ENCODE results near the gene ZACN. TPM values are rescaled to one million over a fixed set of nuclear protein-coding genes. Genes with fewer than 3 reads are reported as not detected.

ZACN gene
- polyA plus RNA-seq, 3 donors, result 0.09 TPM; not detected in 2

DNA sequence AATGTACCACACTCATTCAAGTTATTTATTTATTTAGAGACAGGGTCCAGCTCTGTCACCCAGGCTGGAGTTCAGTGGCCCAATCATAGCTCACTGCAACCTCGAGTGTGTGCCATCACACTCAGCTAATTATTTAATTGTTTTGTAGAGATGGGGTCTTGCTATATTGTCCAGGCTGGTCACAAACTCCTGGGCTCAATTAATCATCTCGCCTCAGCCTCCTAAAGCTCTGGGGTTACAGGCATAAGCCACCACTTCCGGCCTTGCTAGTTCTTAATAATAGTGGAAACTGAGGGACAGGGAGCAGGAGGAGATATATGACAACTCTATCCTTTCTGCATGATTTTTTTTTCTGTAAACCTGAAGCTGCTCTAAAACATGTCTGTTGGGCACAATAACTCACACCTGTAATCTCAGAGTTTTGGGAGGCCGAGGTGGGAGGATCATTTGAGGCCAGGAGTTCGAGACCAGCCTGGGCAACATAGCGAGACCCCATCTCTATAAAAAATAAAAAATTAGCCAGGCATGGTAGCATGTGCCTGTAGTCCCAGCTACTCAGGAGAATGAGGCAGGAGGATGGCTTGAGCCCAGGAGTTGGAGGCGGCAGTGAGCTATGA is 36.3 kb downstream of the ZACN start:
- intact Hi-C loops (cut with micrococcal nuclease), result no loop called here
- H3K27me3 ChIP-seq (ENCODE audit: control insufficient read depth in 2 of 2, insufficient read depth in 2 of 2, low read length in 2 of 2), result peaks cover 0 to 2% of the 10 kb centered on the region in 2 donors
- WGBS (ENCODE audit: insufficient coverage), result 100% methylated on average over 1 of the region's 7 CpGs
- H3K4me3 ChIP-seq (replicated peaks in 1 of 3; ENCODE audit: low read depth in 2 of 3, low read length in 3 of 3), result no peak overlapping the region
- H3K9ac ChIP-seq (ENCODE audit: insufficient read depth, low read length, poor library complexity, severe bottlenecking), result no peak overlapping the region
- H3K36me3 ChIP-seq (replicated peaks in 1 of 2; ENCODE audit: control insufficient read depth in 1 of 2, insufficient read depth in 2 of 2, low read length in 2 of 2), result no peaks in the 10 kb centered on the region
- H3K27ac ChIP-seq (ENCODE audit: low read depth in 1 of 2, low read length in 2 of 2), result no peak overlapping the region
- H3K79me2 ChIP-seq (ENCODE audit: insufficient read depth, low read length), result no peaks in the 10 kb centered on the region
- H3K4me1 ChIP-seq (ENCODE audit: control insufficient read depth in 1 of 2, insufficient read depth in 2 of 2, low read length in 2 of 2), result no peaks in the 10 kb centered on the region
- DNase-seq, result no peak
- TF ChIP-seq, protein P1, sequence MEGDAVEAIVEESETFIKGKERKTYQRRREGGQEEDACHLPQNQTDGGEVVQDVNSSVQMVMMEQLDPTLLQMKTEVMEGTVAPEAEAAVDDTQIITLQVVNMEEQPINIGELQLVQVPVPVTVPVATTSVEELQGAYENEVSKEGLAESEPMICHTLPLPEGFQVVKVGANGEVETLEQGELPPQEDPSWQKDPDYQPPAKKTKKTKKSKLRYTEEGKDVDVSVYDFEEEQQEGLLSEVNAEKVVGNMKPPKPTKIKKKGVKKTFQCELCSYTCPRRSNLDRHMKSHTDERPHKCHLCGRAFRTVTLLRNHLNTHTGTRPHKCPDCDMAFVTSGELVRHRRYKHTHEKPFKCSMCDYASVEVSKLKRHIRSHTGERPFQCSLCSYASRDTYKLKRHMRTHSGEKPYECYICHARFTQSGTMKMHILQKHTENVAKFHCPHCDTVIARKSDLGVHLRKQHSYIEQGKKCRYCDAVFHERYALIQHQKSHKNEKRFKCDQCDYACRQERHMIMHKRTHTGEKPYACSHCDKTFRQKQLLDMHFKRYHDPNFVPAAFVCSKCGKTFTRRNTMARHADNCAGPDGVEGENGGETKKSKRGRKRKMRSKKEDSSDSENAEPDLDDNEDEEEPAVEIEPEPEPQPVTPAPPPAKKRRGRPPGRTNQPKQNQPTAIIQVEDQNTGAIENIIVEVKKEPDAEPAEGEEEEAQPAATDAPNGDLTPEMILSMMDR (IDR thresholded peaks at IDR 0.05), result no peak
- no peak overlapping the region for H2AFZ ChIP-seq (ENCODE audit: insufficient read depth, low read depth, low read length, poor library complexity, severe bottlenecking)
- H3K36me3 Mint-ChIP-seq, result no peaks in the 10 kb centered on the region
- H3K9me3 ChIP-seq (replicated peaks in 1 of 2; ENCODE audit: control insufficient read depth in 1 of 2, insufficient read depth in 1 of 2, low read length in 2 of 2), result no peaks in the 10 kb centered on the region
- H3K4me2 ChIP-seq (replicated peaks; ENCODE audit: extremely low read depth, low read length, poor library complexity, severe bottlenecking), result no peak overlapping the region
- H3K27me3 Mint-ChIP-seq (ENCODE audit: low read depth in 3 of 3), result peaks cover 9 to 38% (median 16%) of the 10 kb centered on the region in 3 donors
- no peak overlapping the region for H3K27ac Mint-ChIP-seq
- H3K4me3 Mint-ChIP-seq, result no peak overlapping the region
- H4K20me1 ChIP-seq (ENCODE audit: insufficient read depth, low read length), result no peaks in the 10 kb centered on the region
- peaks cover 0 to 8% (median 6%) of the 10 kb centered on the region in 7 donors for H3K9me3 Mint-ChIP-seq
- no peaks in the 10 kb centered on the region for H3K4me1 Mint-ChIP-seq

DNA sequence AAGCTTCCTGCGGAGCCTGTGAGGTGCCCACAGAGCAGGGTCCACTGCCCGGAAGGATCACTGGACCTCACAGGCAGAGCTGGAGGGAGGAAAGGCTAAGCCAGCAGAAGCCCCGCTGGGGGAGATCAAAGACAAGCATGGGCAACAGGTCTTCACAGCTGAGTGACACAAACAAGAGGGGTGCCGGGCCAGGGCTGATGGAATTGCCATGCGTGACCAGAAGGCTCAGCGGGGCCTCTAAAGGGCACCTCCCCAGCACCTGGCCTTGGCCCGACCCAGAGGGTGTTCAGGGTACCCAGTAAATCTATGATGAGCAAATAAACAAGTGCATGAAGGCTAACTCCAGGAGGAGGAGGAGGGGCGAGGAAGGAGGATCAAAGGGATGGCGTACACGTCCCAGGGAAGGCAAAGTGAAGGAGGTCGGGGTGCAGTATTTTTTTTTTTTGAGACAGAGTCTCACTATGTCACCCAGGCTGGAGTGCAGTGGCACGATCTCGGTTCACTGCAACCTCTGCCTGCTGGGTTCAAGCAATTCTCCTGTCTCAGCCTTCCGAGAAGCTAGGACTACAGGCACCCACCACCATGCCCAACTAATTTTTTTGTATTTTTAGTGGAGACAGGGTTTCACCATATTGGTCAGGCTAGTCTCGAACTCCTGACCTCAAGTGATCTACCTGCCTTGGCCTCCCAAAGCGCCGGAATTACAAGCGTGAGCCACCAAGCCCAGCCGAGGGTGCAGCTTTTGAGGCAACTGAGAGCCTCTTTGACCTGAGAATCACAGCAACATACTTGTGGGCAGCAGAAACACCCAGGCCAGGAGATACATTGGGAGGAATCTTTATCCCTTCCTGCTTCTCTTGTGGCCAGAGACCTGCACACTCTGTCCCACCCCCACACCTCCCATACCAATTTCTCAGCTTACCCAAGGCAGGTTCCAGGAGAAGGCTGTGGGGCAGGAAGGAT is 40.7 kb downstream of the ZACN start:
- DNase-seq, result no peak
- no peaks in the 10 kb centered on the region for H3K27me3 ChIP-seq (ENCODE audit: control insufficient read depth in 2 of 2, insufficient read depth in 2 of 2, low read length in 2 of 2)
- H3K27ac ChIP-seq (ENCODE audit: low read depth in 1 of 2, low read length in 2 of 2), result no peak overlapping the region
- no peaks in the 10 kb centered on the region for H4K20me1 ChIP-seq (ENCODE audit: insufficient read depth, low read length)
- no peaks in the 10 kb centered on the region for H3K9me3 ChIP-seq (replicated peaks in 1 of 2; ENCODE audit: control insufficient read depth in 1 of 2, insufficient read depth in 1 of 2, low read length in 2 of 2)
- intact Hi-C loops (cut with micrococcal nuclease), result loop anchor here (2.0 to 10.0 kb wide), 5 partner anchors 58 to 285 kb away; no protein-coding TSS in a partner anchor
- H3K4me2 ChIP-seq (replicated peaks; ENCODE audit: extremely low read depth, low read length, poor library complexity, severe bottlenecking), result no peak overlapping the region
- peaks cover 10 to 20% of the 10 kb centered on the region in 2 donors for H3K4me1 ChIP-seq (ENCODE audit: control insufficient read depth in 1 of 2, insufficient read depth in 2 of 2, low read length in 2 of 2)
- H3K4me3 ChIP-seq (replicated peaks in 1 of 3; ENCODE audit: low read depth in 2 of 3, low read length in 3 of 3), result no peak overlapping the region
- WGBS (ENCODE audit: insufficient coverage), result 88% methylated on average over 14 of the region's 19 CpGs
- TF ChIP-seq, protein P1 (IDR thresholded peaks at IDR 0.05), result no peak
- Mint-ChIP-seq H3K4me3 (no peak overlapping the region), H3K36me3 (no peaks in the 10 kb centered on the region), H3K27me3 (ENCODE audit: low read depth in 3 of 3) (peaks cover 8 to 25% (median 14%) of the 10 kb centered on the region in 3 donors), H3K9me3 (peaks cover 0 to 7% (median 2%) of the 10 kb centered on the region in 7 donors), H3K4me1 (peaks cover 11% of the 10 kb centered on the region), H3K27ac (no peak overlapping the region)
- no peaks in the 10 kb centered on the region for H3K36me3 ChIP-seq (replicated peaks in 1 of 2; ENCODE audit: control insufficient read depth in 1 of 2, insufficient read depth in 2 of 2, low read length in 2 of 2)
- H3K79me2 ChIP-seq (ENCODE audit: insufficient read depth, low read length), result no peaks in the 10 kb centered on the region
- H3K9ac ChIP-seq (ENCODE audit: insufficient read depth, low read length, poor library complexity, severe bottlenecking), result no peak overlapping the region
- H2AFZ ChIP-seq (ENCODE audit: insufficient read depth, low read depth, low read length, poor library complexity, severe bottlenecking), result no peak overlapping the region
